ENCODE data around the gene HIVEP3. TPM values are rescaled to one million over a fixed set of nuclear protein-coding genes. Genes with fewer than 3 reads are reported as not detected.

HIVEP3 gene
- total RNA-seq, 6 experiments from 2014 or later = 1.4 to 3.9 (median 2.2) TPM

DNA sequence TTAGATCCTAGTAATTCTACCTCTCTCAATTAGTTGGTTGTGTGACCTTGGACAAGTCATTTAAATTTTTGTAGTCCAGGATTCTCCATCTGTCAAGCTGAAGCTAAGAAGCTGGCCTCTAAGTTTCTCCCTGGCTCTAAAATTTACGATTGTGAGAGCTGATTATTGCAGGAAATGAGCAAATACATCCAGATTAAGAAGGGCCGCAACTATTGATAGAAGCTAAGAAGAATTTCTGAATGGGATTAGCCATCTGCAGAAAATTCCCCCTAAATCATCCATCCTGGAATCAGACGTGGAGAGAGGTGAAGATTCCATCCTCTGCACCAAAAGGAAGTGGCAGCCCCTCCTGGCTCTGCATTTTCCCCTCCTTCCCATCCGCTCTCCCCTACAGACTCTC is 55.0 kb downstream of the HIVEP3 start:
- Histone ChIP-seq H3K36me3 (no peaks in the 10 kb centered on the region), H3K4me1 (peaks cover 0 to 16% (median 0%) of the 10 kb centered on the region in 4 donors), H3K9me3 (no peaks in the 10 kb centered on the region), H3K27ac (no peak overlapping the region), H3K27me3 (no peaks in the 10 kb centered on the region), H3K4me3 (no peak overlapping the region)
- 90% methylated on average over 4 of the region's 4 CpGs for WGBS (ENCODE audit: insufficient coverage, low coverage, low lambda C conversion rate, missing lambda C conversion rate)
- ATAC-seq (no peak), DNase-seq (no peak)
- TF ChIP-seq, protein P1, sequence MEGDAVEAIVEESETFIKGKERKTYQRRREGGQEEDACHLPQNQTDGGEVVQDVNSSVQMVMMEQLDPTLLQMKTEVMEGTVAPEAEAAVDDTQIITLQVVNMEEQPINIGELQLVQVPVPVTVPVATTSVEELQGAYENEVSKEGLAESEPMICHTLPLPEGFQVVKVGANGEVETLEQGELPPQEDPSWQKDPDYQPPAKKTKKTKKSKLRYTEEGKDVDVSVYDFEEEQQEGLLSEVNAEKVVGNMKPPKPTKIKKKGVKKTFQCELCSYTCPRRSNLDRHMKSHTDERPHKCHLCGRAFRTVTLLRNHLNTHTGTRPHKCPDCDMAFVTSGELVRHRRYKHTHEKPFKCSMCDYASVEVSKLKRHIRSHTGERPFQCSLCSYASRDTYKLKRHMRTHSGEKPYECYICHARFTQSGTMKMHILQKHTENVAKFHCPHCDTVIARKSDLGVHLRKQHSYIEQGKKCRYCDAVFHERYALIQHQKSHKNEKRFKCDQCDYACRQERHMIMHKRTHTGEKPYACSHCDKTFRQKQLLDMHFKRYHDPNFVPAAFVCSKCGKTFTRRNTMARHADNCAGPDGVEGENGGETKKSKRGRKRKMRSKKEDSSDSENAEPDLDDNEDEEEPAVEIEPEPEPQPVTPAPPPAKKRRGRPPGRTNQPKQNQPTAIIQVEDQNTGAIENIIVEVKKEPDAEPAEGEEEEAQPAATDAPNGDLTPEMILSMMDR (IDR thresholded peaks at IDR 0.05) = no peak
- TF ChIP-seq POLR2A (IDR thresholded peaks at IDR 0.05) = no peak
- intact Hi-C loops (cut with DNase I) = no loop called here

DNA sequence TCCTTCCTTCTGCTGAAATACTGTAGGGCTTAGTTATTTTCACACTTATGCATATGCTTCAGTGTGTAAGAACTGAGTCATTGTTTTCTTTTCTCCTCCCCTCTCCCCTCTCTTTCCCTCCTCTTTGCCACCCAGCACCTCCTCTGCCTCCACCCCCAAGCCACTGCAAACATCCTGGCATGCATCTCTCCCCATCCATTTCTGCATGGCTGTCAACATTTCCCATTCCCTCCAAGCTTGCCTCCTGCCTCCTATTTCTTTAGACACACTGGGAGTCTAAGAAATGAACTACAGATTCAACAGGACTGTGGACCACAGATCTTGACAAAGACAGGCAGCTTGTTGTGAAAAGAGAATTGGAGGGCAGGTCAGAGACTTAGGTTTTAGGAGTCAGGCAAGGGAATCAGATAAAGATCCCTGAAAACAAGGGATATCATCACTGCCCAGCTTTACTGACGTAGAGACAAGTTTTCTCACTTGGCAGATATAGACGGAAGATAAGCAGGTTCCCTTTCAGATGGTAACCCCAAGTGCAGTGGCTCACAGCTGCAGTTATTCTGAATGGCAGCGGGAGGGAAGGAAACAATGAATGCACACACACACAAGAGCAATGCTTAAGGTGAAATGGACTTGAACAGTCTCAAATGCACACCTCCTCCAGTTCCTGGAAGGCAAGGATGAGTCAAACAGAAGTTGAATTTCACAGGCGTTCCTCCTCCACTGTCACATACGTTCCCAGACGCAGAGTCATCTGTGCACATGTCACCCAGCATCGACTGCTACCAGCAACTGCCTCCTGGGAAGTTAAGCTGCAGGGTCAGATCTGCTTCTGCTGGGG is 56.1 kb downstream of the HIVEP3 start:
- intact Hi-C loops (cut with DNase I) = no loop called here
- no peak for ATAC-seq
- Histone ChIP-seq H3K9me3 (no peaks in the 10 kb centered on the region), H3K4me1 (peaks cover 0 to 16% (median 0%) of the 10 kb centered on the region in 4 donors), H3K27me3 (no peaks in the 10 kb centered on the region), H3K27ac (no peak overlapping the region), H3K4me3 (no peak overlapping the region), H3K36me3 (no peaks in the 10 kb centered on the region)
- WGBS (ENCODE audit: insufficient coverage, low coverage, low lambda C conversion rate, missing lambda C conversion rate) = 77% methylated on average over 7 of the region's 7 CpGs
- TF ChIP-seq, protein P1 (IDR thresholded peaks at IDR 0.05) = no peak
- TF ChIP-seq POLR2A (IDR thresholded peaks at IDR 0.05) = no peak
- DNase-seq = no peak

DNA sequence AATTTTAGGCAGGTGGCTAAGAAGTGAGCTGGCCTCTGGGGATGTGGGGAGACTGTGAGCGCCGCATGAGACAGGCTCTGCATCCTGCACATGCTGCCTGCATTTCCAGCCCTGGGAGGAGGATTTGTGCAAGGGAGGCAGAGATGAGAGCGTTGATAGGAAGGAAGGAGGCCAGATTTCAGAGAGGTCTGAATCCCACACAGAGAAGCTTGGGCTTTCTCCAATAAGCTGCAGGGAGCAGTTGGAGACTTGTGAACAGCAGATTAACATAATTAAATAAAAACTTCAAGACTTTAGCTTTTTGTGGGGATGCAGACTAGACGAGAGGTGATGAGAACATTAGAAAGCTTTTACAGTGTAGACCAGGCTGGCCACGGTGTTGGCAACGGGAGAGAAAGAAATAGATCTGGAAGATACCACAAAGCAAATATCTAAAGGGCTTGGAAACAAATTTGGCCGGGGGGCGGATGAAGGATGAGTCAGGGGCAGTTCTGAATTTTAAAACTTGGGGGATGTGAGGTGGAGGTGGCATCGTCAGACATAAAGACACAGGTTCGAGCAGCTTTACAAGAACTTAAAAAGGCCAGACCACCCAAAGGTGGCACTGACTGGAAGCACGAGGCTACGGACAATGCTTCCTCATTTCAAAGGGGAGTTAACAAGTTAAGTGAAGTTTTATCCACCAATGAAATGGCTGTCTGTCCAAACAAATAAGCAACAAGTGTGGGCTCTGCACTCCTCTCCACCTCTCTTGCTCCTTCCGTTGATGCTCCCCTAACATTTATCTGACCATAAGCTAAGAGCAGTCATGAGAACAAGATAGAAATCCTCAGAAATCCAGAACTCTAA is 57.0 kb downstream of the HIVEP3 start:
- Histone ChIP-seq H3K36me3 (no peaks in the 10 kb centered on the region), H3K27me3 (no peaks in the 10 kb centered on the region), H3K9me3 (no peaks in the 10 kb centered on the region), H3K27ac (no peak overlapping the region), H3K4me1 (peaks cover 0 to 14% (median 0%) of the 10 kb centered on the region in 4 donors), H3K4me3 (no peak overlapping the region)
- intact Hi-C loops (cut with DNase I) = no loop called here
- WGBS (ENCODE audit: insufficient coverage, low coverage, low lambda C conversion rate, missing lambda C conversion rate) = 73% methylated on average over 11 of the region's 13 CpGs
- DNase-seq (no peak), ATAC-seq (no peak)
- TF ChIP-seq POLR2A (IDR thresholded peaks at IDR 0.05) = no peak
- TF ChIP-seq, protein P1 (IDR thresholded peaks at IDR 0.05) = no peak

DNA sequence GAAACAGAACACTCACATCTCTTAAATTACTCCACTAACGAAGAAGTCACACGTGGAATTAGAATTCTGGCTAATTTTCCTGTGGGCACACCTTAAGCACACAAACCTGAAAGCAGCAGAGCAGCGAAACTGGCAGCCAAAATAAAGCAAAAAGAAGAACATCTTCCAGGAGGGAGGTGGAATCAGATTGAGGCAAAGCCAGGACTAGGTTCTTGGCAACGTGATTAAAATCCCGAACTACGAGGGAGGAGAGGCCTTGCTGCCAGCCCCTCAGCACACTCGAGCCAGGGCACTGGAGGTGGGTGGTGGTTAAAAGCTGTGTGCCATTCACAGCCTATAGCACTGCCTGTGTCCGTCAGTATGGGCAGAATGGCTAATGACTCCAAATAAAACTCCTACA is 58.0 kb downstream of the HIVEP3 start:
- Histone ChIP-seq H3K27ac (no peak overlapping the region), H3K9me3 (no peaks in the 10 kb centered on the region), H3K4me1 (peaks cover 0 to 5% (median 0%) of the 10 kb centered on the region in 4 donors), H3K36me3 (no peaks in the 10 kb centered on the region), H3K4me3 (no peak overlapping the region), H3K27me3 (no peaks in the 10 kb centered on the region)
- TF ChIP-seq, protein P1 (IDR thresholded peaks at IDR 0.05) = no peak
- no peak for TF ChIP-seq POLR2A (IDR thresholded peaks at IDR 0.05)
- ATAC-seq (no peak), DNase-seq (no peak)
- intact Hi-C loops (cut with DNase I) = no loop called here
- 81% methylated on average over 8 of the region's 8 CpGs for WGBS (ENCODE audit: insufficient coverage, low coverage, low lambda C conversion rate, missing lambda C conversion rate)

Data from right lobe of liver (tissue), 6 donors.